NCI-H187 (cell line): Measurements from ENCODE around the gene FAM174C.
A peak's percentile ranks its signal among the peaks of the same experiment; 100 is the strongest.

Experiments
- DNase-seq, 2 experiments: peaks; one replicate each; lab custom pipeline; 2025; lab: John Stamatoyannopoulos, UW

FAM174C gene

DNA sequence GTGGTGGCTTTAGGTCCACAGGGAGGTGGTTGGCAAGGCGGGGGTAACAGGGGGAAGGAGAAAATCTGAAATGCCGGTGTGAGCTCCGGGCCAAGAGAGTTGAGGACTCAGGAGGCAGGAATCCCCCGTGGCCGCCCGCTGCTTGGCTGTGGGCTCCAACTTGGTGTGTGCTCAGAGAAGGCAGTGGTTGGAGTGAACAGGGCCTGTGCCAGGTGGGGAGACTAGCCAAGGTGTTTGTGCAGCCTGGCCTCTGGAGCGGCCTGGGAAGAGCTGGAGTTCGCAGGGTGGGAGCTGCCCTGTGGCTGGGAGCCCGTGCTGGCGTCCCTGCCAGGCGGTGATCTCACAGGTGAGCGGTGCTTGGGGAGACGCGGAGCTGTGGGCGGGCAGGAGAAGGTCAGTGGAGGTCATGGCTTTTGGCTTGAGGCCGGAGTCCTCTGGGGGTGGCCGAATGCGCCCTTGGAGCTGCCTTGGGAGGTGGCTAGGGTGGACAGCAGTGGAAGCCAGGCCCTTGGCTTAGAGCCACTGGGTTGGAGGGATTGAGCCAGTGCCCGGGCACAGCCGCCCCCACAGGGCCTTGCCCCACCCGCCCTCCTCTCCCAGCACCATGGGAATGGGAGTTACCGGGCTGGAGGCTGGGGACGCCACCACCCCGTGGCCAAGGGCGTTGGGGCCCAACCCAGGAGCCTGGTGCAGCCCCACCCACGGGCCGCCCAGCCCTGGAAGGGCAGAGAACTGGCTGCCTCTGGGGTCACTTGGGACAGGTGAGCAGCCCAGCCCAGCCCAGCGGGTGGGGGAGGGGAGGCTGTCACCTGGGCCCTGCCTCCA is 13.3 kb upstream of the FAM174C start:
- DNase-seq = no peak

DNA sequence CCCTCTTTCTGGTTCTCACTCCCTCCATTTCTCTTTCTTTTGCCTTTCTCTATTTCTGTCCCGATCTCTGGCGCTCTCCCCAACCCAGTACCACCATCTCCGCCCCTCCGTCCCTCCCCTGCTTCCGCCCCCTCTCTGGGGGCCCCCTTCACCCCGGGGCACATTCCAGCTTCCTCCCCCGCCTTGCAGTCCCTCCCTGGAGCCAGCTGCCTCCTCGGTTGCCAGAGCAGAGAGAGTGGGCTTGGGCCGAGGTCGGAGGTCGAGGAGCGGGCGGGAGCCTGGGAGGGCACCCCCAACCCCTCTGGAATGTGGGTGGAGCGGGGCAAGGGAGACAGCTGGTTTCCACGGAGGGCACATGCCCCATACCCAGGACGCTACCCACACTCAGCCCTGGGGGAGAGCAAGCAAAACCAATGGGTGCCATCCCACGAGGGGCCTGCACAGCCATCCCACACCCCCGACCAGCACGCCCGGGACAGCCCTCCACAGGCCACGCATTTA is 12.7 kb upstream of the FAM174C start:
- no peak for DNase-seq

DNA sequence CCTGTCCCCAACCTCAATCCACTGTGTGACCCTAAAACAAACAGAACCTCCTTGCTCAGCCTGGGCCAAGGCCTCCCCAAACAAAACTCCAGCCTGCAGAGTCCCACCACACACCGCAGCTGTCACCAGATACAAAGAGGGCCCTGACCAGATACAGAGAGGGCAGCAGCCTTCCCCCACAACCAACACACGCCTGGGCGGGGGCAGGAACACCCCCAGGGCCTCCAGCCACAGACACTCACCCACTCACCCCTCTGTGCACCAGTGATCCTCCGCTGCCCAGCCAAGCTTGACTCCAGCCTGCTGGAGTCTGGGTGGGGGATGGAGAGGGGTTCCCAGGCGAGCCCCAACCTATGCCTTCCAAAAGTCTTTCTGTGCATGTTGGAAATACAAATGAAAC is 12.1 kb upstream of the FAM174C start:
- DNase-seq = no peak

DNA sequence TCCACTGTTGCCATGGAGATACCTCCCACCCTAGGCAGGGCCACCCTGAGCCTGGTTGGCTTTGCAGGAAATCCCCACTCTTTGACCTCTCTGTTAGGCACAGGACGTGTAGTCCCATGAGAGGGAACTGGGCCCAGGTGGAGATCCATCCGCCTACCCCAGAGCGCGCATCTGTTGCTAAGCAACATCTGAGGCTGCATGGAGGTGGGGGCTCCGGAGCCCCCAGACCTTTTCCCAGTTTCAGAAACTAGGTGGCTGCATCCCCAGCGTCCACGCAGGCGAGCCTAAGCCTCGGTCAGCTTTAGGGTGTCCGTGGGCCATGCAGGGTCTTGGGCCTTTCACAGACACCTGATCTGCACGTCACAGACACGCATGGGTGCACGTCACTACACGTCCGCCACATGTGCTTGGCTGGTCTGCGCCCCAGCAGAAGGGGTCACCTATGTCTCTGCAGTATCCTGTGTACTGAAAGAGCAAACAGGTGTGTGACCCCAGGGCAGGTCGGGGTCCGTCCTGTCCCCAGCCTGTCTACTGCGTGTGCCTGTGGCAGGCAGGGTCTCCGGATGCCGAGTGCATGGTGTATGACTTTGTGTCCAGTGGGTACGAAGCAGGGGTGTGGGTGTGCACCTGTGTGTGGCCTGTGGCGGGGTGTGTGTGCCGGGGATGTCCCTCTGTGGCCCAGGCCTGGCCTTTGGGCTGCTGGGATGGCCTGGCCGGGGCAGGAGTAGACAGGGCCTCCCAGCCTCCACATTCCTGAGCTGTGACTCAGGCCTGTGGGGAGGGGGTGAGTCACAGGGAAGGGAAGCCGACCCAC is 10.3 kb upstream of the FAM174C start:
- no peak for DNase-seq

DNA sequence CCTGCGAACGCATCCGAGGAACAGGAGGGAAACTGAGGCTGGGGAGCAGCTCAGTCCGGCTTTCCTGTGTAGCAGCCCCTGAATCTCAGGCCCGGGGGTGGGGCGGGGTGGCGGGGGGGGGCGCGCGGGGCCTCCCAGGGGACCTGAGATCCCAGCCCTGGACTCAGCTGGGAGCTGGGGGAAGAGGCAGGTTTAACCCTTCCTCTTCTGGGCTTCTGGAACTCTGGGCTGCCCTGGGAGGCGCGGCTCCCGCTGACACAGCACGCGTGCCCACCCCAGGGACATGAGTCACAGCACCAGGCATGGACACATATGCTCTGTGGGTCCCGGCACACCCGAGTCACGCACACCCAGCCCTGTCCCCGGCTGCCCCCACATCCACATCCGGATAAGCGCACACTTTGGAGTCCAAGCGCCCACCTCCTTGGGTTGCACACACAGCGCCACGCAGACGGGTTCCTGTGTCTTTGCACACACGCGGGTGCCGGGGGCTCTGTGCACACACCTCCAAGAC is 9.7 kb upstream of the FAM174C start:
- no peak for DNase-seq

DNA sequence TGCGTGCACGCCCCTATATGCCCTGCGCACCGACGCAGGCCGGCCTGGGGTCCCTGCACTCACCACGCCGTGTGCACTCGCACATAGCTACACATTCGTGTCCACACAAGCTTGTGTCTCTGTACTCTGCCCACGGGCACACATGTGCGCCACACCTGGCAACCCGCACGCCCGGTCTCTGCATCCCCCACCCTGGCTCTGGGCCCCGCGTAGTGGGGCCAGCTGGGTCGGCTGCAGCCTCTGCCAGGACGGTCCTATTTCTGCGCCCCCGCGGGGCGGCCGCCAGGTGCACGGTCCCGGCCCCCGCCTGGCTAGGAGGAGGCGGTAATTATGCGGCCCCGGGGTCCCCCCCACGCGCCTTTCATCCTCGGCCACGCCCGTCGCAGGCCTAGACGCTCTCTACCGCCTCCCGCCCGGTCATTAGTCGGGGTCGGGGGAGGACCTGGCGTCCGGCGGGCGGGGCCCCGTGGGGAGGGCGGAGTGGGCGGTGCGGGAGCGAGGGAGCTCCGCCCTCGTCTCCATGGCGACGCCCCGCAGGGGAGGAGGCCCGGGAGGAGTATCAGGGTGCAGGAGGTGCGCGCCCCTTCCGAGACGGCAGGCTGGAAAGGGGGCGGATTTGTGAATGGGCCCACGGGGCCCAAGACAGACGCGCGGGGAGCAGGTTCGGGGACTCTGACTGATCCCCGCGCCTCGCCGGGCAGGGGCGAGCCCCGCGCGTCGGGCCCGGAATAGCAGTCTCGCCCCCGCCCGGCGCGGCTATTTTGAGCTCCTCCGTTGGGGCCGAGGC is 9.0 kb upstream of the FAM174C start:
- DNase-seq = peak; percentile 68 to 72

DNA sequence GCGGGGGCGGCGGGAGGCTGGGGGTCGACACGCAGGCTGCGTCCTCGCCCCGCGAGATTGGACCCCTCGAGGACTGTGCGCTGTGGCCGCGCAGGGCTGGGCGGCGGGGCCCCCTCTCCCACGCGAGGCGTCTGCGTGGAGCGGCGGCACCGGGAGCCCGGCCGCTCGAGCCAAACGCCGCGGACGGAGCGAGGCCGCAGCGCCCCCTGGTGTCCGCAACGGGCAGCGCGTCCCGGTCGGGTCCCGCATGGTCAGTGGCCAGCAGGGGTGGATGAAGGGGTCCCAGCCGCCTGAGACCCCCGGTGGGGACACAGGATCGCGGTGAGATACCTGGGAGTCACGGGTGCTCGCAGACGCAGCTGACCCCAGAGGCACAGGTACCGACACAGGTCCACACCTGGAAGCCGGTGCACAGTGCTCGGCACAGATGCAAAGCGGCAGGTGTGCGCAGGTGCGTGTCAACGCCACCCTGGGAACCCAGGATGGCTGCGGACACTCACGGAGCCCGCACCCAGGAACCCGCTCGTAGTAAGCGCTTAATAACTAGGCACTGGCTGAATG is 8.3 kb upstream of the FAM174C start:
- peak in 1 of 2 experiments; percentile 56 for DNase-seq

DNA sequence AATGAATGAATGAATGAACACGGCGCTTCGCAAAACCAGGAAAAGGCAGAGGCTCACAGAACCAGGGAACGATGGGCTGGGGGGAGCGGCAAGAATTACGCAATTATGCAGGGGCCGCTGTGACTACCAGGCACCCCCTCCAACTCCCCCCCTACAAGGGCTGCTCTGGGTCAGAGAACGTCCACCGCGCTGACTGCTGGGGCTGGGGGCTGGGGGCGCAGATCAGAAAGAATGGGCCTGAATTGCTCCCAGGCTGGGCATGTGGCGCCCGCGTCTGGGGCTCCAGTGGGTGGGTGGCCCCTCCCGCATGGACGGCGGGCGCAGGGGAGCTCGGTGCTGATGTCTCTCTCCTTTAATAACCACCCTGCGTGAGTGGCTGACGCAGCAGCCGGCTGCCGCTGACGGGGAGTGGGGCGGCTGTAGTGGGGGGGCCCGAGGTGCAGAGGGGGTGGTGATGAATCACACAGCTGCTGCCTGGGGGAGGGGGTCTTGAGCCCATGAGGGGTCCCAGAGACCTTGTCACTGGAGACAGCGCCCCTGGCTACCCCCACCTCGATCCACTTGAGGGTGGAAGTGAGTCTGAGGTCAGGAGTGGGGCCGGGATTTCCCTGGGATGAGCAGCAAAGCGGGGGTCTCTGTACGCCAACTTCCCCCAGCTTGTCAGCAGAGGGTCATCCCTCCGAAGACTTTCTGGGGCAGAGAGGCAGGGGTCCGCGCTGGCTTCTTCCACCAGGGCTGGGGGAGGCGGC is 7.7 kb upstream of the FAM174C start:
- DNase-seq = no peak

DNA sequence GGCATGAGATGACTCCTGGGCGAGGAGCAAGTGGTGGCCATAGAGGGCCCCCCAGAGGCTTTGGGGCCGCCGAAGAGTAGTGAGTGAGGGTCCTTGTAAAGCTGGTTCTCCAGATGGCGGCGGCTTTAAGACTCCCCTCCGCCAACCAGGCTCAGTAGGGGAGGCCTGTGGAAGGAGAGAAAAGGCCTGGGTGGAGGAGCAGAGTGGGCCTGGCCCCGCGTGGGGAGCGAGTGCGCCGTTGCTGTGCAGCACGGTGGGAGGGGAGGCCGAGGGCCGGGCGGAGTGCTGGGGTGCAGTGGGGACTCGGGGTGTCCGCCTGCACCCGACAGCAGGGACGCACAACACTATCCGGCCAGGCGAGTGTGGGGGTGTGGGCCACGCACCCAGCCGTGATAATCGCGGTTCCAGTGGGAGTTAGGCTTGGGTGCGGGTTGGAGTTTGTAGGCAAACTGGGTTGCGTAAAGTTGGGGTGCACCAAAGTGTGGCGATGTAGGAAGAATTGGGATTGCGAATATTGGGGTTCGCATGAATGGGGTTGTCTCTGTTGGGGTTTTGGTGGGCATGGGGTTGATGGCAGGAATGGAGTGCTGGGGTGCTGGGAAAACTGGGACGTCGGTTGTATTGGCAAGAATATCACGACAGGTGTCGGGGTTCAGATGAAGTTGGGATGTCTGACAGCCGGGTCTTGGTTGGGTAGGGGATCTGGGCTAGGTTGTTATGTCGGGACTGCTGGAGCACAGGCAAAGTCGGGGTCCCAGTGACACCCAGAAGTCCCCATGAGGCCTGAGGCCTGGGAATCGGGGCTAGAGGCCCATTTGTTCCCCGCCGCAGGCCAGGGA is 6.9 kb upstream of the FAM174C start:
- DNase-seq = no peak

DNA sequence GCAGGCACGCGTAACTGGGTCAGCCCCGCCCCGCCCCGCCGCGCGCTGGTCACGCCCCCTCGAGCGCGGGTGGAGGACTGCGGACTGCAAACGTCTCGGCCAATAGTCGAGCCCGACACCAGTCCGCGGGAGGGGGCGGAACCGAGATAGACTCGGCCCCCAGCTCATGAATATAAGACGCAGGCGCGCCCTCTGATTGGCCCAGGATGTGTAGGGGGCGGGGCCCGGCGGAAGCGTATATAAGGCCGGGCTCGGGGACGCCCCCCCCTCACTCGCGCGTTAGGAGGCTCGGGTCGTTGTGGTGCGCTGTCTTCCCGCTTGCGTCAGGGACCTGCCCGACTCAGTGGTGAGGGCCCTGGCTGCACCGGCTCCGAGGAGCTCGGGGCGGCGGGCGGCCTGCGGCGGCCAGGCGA is 6.3 kb upstream of the FAM174C start, which contains the start of gene CIRBP:
TSS of gene CIRBP (plus strand) at position 268 of the 413 bp plus-strand sequence. CDS start 1,602 bp downstream, outside the sequence.
- peak; percentile 95 to 99 for DNase-seq

DNA sequence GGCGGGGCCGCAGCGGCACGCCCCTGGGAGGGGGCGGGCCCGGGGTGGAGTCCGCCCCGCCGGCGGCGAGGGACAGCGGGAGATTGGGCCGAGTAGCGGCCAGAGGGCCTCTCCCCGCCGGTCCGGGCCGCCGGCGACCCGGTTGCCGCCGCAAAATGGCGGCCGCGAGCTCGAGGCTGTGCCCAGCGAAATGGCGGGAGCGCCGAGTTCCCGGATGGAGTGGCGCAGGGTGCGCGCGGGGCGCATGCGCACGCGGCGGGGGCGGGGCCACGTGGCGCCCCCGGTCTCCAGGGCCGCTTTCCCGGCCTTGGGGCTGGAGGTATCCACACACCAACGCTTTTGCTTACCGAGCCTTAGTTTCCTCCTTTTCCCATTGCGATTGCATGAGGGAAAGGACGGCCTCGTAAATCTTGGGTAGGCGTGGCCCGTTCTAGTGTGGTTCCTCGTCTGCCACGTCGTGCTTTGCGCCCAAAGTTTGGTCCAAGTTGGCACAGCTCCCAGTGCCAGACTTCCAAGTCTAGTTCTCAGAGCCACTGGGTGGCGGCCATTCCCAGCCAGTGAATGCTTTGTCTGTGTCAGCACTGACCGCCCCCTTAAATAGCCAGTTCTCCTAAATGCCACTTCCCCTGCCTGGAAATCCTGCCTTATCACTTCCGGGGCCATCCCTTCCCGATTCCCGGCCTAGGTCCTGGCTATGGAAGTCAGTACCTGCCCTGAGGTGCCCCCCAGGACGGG is 5.7 kb upstream of the FAM174C start:
- DNase-seq = peak; percentile 72 to 74

DNA sequence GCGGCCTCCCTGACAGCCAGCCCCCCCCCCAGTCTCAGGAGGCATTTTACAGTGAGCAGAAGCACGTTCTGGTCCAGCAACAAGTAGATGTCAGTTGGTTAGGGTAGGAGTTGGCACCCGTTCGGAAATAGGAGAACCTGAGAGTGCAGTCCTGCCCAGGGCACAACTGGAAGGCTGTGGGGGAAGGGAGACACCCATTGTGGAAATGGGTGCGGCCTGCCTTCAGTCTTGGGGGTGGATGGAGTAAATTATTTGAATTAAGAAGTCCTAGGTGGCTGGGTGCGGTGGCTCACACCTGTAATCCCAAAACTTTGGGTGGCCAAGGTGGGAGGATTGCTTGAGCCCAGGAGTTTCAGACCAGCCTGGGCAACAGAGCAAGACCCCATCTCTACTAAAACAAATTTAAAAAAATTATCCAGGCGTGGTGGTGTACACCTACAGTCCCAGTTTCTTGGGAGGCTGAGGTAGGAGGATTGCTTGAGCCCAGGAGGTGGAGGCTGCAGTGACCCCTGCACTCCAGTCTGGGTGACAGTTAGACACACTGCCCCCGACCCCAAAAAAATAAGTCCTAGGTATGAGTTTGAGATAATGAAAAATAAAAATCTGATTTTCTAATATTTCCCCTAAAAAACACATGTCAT is 5.0 kb upstream of the FAM174C start:
- DNase-seq = no peak

DNA sequence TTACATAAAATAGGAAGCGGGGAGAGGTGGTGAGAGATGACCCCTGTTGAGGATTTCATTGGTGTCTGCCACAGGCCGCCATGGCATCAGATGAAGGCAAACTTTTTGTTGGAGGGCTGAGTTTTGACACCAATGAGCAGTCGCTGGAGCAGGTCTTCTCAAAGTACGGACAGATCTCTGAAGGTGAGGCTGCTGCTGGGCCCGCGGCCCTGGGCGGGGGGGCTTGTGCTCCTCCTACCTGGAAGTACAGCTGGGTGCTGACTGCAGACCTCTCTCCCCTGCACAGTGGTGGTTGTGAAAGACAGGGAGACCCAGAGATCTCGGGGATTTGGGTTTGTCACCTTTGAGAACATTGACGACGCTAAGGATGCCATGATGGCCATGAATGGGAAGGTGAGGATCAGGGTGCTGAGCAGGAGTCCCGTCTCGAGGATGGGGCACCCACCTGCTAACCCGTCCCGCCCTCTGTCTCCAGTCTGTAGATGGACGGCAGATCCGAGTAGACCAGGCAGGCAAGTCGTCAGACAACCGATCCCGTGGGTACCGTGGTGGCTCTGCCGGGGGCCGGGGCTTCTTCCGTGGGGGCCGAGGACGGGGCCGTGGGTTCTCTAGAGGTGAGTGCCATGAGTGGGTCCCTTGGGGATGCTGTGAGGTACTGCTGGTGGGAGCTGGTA is 4.3 kb upstream of the FAM174C start:
- no peak for DNase-seq

DNA sequence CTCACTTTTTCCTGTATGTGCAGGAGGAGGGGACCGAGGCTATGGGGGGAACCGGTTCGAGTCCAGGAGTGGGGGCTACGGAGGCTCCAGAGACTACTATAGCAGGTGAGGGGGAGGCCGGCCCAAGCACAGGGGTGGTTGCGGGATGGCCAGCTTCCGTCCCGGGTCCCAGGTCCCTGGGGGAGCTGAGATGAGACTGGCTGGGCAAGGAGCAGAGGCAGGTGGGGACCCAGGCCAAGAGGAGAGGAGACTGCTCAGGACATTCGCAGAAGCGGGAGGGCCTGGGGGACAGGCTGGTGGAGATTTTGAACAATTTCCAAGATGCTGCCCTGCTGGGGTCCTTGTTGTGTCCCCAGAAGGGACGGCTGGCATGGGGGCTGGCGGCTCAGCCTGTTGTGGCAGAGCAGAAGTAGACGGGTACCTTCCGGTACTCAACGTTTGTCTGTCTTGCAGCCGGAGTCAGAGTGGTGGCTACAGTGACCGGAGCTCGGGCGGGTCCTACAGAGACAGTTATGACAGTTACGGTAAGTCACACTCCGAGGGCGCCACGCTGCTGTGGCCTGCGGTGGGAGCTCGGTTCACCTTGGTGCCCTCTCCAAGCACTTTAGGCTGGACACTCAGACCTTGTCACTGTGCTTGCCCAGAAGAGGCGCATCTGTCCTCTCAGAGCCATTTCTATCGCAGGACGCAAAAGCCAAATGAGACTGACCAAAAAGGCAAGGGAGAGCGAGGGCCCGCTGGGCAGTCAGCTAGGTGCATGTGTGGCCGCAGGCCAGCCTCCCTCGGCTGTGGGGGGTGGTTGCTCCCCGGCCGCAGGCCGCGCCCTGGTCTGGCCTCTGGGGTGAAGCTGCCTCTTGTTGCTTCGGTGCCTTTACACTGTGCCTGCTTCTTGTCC is 3.6 kb upstream of the FAM174C start:
- DNase-seq = no peak

DNA sequence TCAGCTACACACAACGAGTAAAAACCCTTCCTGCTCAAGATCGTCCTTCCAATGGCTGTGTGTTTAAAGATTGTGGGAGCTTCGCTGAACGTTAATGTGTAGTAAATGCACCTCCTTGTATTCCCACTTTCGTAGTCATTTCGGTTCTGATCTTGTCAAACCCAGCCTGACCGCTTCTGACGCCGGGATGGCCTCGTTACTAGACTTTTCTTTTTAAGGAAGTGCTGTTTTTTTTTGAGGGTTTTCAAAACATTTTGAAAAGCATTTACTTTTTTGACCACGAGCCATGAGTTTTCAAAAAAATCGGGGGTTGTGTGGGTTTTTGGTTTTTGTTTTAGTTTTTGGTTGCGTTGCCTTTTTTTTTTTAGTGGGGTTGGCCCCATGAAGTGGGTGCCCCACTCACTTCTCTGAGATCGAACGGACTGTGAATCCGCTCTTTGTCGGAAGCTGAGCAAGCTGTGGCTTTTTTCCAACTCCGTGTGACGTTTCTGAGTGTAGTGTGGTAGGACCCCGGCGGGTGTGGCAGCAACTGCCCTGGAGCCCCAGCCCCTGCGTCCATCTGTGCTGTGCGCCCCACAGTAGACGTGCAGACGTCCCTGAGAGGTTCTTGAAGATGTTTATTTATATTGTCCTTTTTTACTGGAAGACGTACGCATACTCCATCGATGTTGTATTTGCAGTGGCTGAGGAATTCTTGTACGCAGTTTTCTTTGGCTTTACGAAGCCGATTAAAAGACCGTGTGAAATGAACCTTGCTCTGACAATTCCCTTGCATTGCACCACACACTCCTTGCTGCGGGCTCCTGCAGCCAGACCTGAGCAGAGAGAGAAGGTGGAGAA is 2.7 kb upstream of the FAM174C start:
- DNase-seq = no peak
